IMR-90 (cell line): Measurements from ENCODE around the gene SRI.

ENCODE experiments used
- CTCF ChIP-seq: conservative IDR thresholded peaks from 2 replicates; pipeline ENCODE4 v1.5.1; 2012; ENCODE audit warnings: mild to moderate bottlenecking, low read depth, low read length, improper control_type of control experiment
- RFX5 ChIP-seq: IDR thresholded peaks from 2 replicates; pipeline ENCODE4 v1.8.0; 2012; ENCODE audit warnings: low read depth, mild to moderate bottlenecking, low read length, moderate library complexity

GRCh38 chr7:88260719-88261118 is 40.9 kb upstream of the SRI start:
- TF ChIP-seq CTCF = no peak
- TF ChIP-seq RFX5 = no peak
